SK-N-SH (cell line): ENCODE data around the gene PIBF1.

Experiments used
- CHD2 ChIP-seq: fragments of 150-350 bp; IDR thresholded peaks from 2 replicates; pipeline ENCODE4 v1.6.1; 2018; ENCODE audit warnings: low read length; ENCODE audit not compliant: partially characterized antibody
- CTCF ChIP-seq: fragments of 200-600 bp; sonication (generic); IDR thresholded peaks from 2 replicates; pipeline ENCODE4 v1.6.1; 2017; ENCODE audit warnings: antibody characterized with exemption, mild to moderate bottlenecking, moderate library complexity
- GABPA ChIP-seq: IDR thresholded peaks from 2 replicates; pipeline ENCODE4 v1.4.0; 2012; ENCODE audit warnings: low read depth, mild to moderate bottlenecking
- POLR2AphosphoS5 ChIP-seq: IDR thresholded peaks from 2 replicates; pipeline ENCODE4 v1.6.1; 2012; ENCODE audit warnings: low read depth, low read length
- REST ChIP-seq: IDR thresholded peaks from 2 replicates; pipeline ENCODE4 v1.6.1; 2012; ENCODE audit warnings: mild to moderate bottlenecking, low read depth, low read length, moderate library complexity
- RFX5 ChIP-seq: IDR thresholded peaks from 2 replicates; pipeline ENCODE4 v1.6.1; 2012; ENCODE audit warnings: mild to moderate bottlenecking, improper control_type of control experiment, low read length
- USF2 ChIP-seq: fragments of 150-350 bp; IDR thresholded peaks from 2 replicates; pipeline ENCODE4 v1.6.1; 2017; ENCODE audit warnings: antibody characterized with exemption, low read length, low read depth, borderline replicate concordance

- no peak for TF ChIP-seq CTCF
- no peak for TF ChIP-seq REST
- no peak for TF ChIP-seq GABPA
- no peak for TF ChIP-seq POLR2AphosphoS5
- no peak for TF ChIP-seq RFX5
- TF ChIP-seq CHD2 = no peak
- no peak for TF ChIP-seq USF2
These were observed 39.0 kb downstream of the PIBF1 start for GRCh38 chr13:72820898-72821279.
